Keratinocyte (primary cell): ENCODE data around the gene CSAG2.
"Not testable (repeated sequence)": the region's sequence is repeated elsewhere in the genome, so short reads cannot be mapped to it uniquely, and the experiment has no call there.

ENCODE experiments used
- CTCF ChIP-seq, 3 experiments: IDR thresholded peaks in 1 of 3; conservative IDR thresholded peaks in 1 of 3; optimal IDR thresholded peaks in 1 of 3; 2 replicates in 2 of 3; 3 replicates in 1 of 3; pipeline versions ENCODE3 to v1.5.1; 2011; ENCODE audit warnings: low read length in 3 of 3, mild to moderate bottlenecking in 3 of 3, moderate library complexity in 2 of 3, control low read depth in 1 of 3, inconsistent platforms in 1 of 3; ENCODE audit not compliant: insufficient read depth in 2 of 3; ENCODE audit errors: extremely low read depth in 1 of 3
- EZH2 ChIP-seq: IDR thresholded peaks from one replicate; pipeline ENCODE4 v1.6.1; 2012; ENCODE audit warnings: inconsistent platforms, mild to moderate bottlenecking, low read length, moderate library complexity

DNA sequence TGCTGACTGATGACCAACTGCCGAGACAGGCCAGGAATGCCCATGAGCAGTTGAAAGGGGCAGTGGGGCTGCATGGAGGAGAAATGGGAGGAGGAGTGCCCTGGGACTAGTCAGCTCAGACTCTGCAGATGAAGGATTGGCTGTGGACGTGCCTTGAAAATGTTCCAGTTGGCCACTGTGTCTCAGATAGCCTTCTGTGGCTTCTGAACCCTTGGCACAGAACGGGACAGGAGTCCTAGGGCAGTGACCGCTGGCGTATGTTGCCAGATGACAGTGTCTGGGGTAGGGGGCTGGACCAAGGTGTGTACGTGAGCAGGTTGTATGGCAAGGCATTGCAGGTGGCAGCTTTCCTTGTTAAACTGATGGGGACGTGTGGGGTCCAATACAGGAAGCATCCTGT lies 2.6 kb downstream of the CSAG2 start:
- TF ChIP-seq CTCF (optimal IDR thresholded peaks at IDR 0.05 in 1 of 3, IDR thresholded peaks at IDR 0.05 in 1 of 3, conservative IDR thresholded peaks at IDR 0.05 in 1 of 3; ENCODE audit: extremely low read depth in 1 of 3, insufficient read depth in 2 of 3, low read length in 3 of 3); EZH2: not testable (repeated sequence)
